Islet of Langerhans (tissue), 1 donor: Measurements from ENCODE around the gene PSMC5.

Experiments used
- FAIRE-seq: peaks from one replicate; lab custom pipeline; 2011; peaks lifted over from hg19 to GRCh38; lab: Jason Lieb, UNC

Gene PSMC5

DNA sequence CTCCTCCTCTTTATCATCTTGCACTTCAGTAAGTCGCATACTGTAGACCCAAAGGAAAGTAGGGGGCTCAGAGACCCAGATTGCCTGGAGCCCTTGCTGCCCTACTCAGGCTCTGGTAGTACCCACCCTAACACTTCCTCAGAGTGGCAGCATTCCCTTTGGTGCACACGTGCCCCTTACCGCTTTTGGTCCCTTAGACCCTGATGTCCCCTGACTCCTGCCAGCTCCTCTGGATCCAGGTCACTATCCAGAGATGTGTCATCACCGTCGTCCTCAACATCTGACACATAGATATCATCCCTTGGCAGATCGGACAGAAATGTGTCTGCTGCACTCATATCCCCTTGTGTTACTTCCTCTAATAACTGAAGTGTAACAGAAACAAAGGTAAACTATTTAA is 5.4 kb upstream of the PSMC5 start:
- no peak for FAIRE-seq

DNA sequence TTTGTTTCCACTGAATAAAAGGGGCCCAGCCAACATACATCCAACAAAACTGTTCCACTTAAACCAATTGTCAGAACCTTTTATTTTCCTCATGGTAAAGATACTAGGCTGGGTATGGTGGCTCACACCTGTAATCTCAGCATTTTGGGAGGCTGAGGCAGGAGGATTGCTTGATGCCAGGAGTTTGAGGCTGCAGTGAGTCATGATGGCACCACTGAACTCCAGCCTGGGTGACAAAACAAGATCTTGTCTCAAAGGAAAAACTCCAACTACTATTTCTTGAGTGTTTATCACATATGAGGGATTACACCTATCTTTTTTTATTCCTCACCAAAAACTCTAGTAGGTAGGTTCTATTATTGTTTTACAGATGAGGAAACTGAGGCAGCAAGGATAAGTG is 4.7 kb upstream of the PSMC5 start:
- FAIRE-seq, result no peak

DNA sequence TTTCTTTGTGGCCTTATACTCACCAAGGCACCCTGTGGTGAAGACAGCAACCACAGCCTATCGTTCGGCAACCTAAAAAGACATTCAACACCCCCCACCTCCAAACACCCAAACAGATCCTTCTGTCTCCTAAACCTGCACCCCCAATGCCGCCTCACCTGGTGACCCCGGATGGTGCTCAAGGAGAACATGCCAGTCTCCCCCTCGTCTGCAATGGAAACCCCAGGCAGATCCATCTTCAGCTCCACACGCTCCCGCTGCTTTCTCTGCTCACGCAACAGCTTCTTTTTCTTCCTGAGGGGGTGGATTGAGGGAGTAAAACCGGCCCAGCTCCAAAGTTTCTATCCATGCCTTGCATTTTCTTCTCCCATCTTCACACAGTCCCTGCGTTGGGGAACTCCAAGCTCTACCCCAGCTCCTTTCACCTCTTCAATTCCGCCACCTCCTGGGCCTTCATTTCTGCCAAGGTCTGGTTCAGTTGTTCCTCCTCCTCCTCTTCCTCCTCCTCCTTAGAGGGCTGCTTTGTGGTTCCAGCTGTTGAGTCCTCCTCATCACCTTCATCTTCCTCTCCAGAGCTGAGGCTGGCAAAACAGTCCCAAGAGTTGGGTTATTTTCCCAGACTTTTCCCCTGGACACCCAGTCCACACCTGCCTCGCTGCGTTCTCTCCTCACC is 3.4 kb upstream of the PSMC5 start:
- FAIRE-seq, result no peak

DNA sequence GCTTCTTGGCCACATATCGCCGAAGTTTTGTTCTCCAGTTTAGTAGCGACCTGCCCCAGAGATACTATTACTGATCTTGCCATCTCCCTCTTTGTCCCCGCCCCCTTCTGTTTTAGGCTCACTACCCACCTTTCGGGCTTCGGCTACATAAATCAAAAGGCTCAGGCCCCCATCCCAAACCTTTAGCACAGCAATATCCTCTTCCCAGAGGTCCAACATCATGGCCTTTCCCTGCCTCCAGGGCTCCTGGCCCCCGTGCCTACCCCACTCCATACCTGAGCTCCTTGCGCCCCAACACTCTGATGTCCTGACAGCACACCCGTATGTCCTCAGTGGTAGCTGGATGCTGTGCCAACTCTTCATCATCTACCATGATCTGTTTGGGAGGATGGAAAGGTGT is 2.9 kb upstream of the PSMC5 start:
- FAIRE-seq, result no peak

DNA sequence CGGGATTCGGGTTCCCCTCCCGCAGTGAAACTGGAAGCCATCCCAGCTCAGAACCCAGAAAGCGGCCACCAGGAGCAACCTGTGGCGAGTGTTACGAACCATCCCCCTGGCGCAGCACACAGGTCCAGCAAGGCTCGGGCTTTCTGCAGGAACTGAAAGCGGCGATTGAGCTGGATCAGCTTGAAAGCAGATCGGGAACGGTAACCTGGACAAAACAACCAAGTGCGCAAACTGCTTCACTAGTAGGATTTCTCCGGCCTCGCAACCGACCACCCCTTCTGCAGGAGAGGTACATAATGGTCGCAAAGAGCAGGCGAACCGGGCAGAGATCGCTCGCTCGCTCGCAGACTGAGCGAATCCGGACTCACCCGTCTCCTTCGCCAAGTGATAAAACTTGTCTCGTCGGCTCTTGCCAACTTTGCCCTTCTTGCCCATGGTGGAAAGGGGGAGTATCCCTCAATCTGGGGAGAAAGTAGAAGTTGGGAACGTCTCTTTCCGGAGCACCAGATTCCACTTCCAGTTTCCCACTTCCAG is 696 bp upstream of the PSMC5 start:
- FAIRE-seq, result no peak

DNA sequence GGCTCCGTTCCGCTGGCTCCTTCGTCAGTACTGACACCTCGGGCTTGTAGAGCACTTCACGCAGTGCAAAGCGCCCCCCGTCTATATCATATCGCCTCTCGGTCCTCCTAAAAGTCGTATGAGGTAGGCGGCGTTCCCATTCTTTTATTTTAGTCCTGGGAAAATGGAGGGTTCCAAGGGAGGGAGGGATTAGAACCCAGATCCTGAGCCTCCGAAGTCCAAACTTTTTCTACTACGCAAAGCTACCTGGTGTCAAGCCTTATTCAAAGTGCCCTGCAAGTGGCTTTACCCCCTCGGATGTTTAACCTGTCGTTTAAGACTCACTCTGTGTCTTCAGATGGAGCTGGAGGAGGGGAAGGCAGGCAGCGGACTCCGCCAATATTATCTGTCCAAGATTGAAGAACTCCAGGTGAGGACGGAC is 580 bp downstream of the PSMC5 start:
- no peak for FAIRE-seq

DNA sequence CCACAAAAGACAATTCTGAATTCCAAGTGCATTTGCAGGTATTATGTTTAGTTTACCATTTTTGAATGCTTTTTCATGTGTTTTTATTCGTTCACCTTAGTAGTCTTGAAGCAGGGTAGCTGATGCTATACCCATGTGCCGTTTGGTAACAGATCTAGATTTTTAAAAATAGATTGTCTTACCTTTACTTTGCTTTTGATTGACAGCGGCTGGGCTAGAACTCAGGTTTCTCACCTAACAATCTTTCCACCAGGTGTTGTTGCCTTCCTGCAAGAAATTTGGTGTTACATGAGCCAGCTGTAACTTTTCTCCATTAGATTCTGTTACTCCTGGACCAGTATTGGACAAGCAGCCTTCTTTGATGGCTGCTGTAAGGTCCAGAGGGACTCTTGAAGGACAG is 1.7 kb downstream of the PSMC5 start:
- FAIRE-seq, result no peak

DNA sequence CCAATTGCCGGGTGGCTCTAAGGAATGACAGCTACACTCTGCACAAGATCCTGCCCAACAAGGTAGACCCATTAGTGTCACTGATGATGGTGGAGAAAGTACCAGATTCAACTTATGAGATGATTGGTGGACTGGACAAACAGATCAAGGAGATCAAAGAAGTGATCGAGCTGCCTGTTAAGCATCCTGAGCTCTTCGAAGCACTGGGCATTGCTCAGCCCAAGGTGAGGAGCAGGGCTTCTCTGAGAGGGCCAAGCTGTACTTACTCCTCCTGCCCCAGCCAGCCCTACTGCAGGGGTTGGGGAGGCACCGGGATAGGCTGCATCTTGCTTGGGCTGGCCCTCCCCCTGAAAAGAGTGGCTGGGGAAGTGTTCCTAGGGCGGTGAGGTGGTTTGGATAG is 3.0 kb downstream of the PSMC5 start:
- FAIRE-seq, result no peak

DNA sequence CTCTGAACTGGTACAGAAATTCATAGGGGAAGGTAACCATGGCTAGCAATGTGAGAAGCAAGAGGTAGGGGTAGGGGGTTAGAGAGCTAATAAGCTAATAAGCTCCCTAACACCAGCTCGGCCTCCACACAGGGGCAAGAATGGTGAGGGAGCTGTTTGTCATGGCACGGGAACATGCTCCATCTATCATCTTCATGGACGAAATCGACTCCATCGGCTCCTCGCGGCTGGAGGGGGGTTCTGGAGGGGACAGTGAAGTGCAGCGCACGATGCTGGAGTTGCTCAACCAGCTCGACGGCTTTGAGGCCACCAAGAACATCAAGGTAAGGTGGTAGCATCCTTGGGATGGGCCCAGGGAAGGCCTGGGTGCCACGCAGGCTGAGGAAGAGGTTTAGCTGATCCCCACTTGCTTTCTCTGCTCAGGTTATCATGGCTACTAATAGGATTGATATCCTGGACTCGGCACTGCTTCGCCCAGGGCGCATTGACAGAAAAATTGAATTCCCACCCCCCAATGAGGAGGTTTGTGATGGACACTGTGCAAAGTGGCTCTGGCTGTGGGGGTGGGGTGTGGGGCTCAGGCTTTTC is 3.8 kb downstream of the PSMC5 start:
- no peak for FAIRE-seq

DNA sequence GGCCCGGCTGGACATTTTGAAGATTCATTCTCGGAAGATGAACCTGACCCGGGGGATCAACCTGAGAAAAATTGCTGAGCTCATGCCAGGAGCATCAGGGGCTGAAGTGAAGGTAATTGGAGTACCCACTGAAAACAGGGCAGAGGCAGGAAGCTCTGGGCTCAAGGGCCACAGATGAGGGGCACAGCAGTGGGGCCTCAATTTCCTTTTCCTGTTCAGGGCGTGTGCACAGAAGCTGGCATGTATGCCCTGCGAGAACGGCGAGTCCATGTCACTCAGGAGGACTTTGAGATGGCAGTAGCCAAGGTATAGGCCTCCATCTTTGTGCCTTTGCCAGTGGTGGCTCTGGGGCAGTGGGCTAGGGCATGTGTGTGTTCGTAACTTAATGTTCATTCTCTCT is 4.3 kb downstream of the PSMC5 start:
- FAIRE-seq, result no peak

DNA sequence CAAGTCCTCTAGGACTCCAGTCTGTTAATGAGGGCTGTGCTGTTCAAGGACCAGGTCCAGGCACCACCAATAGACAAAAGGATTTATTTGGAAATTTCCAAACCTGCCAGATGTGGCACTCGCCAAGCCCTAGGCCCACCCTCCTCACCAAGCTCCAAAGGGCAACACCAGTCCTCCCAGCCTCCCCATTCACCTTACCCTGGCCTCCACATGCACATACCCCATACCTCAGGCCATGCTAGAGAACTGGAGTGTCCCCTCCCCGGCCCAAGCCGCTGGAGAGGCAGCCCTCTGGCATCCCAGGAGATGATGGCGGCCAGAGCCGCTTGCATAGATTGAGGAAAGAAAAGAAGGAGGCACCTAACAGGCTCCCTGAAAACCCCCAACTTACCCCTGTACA is 4.8 kb downstream of the PSMC5 start:
- no peak for FAIRE-seq

DNA sequence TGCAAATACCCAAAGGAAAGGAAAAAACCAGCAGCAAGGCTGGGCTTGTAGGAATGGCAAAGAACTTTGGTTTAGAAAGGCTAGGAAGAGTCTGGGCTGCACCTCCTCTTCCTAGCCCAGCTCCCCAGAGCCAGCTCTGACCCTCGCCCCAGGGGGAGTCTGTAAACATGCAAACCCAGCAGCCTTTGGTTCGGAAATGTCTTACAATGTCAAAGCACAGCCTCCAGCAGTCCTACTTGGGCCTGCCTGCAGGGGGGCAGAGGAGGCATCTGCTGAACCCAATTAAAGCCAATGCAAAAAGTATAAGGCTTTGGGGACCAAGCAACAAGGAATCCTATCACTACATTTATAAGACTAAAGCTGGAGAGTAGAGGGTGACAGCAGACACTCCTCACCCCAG is 5.2 kb downstream of the PSMC5 start:
- no peak for FAIRE-seq

DNA sequence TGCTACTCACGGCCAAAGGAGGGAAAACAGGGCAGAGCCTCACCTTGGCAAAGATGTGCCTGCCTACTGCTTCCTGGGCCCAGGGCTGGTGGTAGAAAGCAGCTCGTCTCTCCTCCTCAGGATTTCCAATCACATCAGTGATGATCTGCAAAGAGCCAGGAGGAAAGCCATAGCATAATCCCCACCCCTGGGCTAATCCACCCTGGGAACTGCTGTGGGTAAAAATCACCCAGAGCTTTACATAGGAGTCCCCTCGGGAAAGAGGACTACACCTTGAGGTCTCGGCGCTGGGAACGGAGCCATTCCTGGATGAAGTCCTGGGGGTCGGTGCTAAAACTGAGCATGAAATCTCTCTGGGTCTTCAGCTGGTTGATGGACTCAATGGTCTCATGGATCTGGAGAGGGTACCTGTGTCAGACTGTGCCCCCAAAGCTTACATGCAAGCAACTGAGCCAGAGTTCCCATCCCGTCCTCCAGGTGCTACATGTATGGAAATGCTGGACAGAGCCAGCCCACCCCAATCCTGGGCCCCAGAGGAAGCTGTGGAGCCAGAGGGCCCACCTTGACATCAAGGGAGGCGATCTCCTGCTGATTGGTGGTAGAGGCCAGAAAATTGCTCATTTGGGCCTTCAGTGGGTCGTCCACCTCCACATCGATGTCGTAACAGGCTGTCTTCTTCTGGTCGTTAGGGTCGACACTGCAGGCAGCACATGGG is 6.0 kb downstream of the PSMC5 start:
- FAIRE-seq, result no peak

DNA sequence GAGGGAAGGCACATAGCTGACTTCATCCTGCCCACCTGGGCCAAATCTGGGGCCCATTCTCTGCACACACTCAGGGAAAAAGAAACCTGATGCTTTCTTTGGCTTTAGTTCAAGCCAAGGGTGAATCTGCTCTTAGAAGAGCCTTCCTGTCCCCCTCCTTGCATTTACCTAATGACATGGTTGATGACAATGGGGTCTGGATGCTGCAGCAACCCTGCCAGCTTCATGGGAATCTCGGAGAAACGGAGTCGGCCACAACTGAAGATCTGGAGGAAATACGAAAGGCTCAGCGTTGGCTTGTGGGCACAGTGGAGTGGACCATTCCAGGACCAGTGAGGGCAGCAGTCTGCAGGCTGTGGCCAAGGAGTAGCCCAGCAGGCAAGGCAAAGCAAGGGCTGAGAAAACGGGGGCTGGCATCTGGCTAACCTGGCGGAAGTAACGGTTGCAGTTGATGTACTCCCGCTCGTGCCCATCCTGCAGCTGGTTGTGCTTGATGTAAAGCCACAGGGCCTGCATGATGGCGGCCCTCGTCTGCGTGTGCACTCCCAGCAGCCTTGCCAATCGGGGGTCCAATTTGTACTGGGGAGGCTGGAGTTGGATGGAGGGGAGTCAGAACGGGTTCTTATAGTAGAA is 6.6 kb downstream of the PSMC5 start:
- no peak for FAIRE-seq

DNA sequence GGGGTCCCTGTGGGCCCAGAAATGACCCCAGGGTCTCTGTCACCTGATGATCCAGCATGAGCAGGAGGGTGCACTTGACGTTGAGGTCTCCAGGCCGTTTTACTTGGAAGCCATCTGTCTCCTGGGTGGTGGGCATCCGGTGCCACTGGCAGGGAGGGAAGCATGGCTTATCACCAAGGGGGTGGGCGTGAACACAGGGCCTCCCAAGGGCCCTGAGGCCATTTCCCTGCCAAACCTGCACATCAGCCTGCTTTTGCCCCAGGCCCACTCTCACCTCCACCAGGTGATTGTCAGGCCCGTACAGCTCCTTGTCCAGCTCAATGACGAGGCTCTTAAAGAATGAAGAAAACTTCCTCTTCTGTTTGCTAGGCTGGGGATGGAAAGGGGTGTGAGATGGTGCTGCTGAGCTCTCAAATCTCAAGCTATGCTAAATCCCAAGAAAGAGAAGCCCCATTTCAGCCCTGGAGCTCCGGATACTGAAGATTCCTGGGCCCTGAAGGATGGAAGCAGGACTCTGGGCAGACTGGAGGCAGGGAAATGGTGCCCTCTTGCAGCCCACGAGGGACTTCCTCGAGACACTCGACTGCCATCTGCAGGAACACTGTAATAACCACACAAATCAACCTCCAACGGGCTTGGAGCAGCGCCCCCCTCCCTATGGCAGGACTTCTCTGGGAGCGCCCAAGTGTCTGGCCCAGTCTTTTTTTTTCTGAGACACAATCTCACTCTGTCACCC is 7.4 kb downstream of the PSMC5 start:
- FAIRE-seq, result no peak

DNA sequence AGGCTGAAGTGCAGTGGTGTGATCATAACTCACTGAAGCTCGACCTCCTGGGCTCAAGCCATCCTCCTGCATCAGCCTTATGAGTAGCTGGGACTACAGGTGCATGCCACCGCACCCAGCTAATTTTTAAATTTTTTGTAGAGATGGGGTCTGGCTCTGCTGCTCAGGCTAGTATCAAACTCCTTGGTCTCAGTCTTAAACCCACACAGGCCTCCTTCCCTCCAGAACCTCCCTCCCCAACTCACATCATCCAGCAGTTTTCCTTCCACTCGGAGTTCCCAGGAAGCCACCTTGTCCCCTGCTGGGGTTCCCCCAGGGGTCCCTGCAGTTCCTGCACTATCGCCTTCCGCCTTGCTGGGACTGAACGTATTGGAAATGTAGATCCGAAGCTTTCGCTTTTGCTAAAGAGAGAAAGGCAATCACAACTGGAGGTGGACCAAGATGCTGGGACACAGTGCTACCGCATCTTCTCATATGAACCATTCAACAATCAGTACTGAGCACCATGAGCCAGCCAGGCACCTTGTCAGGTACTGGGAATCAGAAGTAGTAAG is 8.0 kb downstream of the PSMC5 start:
- no peak for FAIRE-seq

DNA sequence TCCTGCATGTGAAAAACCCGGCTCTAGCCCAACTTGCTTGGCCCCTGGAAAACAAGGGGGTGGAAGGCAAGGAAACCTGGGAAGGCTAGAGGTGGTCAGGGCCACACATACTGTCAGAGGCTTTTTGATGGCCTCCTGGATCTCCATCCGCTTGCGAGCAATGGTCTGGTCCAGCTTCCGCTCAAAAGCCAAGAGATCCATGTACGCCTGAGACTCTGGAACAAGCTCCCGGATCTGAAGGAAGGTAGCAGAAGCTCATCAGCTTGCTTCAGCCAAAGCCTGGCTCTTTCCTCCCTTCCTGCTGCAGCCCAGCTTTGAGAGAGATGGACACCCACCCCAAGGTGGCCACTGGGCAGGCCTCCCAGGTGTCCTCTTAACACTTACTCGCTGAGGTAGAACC is 9.6 kb downstream of the PSMC5 start:
- FAIRE-seq, result no peak

DNA sequence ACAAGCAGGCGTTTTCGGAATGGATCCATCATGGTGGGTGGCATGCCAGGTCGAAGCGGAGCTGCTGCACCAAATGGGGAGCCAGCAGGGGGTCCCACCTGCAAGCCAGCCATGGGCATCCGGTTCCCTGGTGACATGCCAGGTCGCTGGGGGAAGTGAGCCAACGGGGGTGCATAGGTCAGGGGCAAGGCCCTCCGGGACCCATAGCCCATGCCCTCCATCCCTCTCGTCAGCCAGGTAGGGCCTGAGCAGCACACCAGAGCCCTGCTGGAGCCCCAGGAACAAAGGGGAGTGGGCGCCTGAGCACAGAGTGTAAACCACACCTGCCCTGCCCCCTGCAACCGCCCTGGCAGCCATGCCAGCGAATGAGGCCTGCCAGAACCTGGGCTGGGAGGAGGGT is 10.2 kb downstream of the PSMC5 start:
- no peak for FAIRE-seq

DNA sequence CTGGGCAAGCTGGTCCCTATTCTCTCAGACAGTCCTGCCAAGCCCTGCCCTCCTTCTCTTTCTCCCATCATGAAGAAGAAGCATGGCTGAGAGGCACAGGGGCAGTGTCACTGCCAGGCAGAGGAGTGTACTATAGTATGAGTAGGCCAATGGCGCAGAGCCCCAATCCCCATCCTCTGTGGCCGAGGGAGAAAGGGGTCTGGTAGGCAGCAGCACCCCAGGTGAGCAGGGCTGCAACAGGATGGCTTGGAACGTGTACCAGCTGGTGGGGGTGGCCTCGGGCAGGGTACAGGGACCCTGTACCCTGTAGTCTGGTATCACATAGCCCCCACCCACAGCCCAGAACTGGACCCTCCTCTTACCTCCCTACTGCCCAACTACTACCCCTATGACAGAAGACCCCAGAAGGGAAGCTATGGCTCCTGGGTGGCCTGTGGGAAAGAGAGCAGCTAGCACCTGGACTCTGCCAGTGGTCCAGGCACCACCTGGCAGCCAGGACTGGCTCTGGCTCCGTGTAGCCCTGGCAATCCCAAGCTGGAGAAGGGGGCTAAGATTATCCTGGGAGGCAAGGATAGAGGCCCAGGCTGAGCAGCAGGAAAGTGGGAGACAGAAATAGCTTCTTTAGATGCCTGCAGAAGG is 10.8 kb downstream of the PSMC5 start:
- FAIRE-seq, result no peak

DNA sequence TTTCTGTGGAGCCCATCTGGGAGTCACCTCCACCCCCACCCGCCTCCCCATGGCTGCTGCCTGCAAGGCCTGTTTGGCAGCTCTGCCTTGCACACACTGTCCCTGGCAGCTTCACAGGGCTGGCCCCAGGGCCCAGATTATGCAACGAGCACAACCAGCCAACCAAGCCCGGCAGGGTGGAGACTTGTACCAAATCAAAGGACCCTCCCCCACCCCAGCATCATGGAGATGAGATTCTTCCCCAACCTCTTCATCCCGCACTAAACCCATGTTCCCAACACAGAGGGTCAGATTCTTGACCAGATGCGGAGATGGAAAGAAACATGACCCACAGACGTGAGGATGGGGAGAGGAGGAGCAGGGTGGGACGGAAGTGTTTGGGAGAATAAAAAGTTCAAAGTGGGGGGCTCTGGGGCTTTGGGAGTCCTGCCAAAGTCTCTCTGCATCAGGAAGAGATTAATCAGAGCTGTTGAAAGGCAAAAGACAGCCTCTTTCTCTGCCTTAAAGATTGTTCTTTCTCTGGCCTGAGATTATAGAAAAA is 11.5 kb downstream of the PSMC5 start:
- no peak for FAIRE-seq

DNA sequence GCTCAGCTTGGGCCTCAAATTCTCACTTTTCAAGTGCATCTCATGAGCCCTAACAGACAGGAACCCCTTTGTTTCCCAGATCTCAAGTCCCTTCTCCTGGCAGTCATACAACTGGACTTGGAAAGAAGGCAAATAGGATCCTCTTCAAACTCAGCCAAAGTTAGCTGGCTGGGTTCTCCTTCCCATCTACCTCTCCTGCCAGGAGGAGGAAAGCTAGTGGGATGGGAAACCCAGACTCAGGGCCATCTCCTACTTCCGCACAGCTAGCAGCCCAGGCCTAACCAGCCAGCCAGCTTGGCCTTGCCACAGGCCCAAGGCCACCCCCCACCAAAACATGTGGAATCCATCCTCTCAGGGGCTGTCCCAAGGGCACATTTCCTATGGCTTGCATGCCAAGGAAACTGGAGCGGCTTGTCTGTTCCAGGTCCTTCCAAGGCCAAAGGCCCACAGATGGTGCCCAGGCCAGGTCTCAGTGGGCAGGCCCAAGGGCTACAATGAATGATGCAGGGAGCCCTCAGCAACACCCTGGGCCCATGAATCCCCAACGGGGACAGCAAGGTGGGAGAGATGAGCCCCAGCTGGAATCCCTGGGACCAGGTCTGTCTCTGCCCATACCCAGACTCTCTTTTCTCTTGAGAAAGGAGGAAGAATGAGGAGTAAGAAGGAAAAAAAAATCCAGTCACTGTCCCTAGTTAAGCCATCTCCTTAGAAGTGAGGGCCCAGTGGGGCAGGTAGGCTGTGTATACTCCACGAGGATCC is 13.5 kb downstream of the PSMC5 start:
- FAIRE-seq, result no peak
